ENCODE data around the gene MTOR. TPM values are rescaled to one million over a fixed set of nuclear protein-coding genes. Genes with fewer than 3 reads are reported as not detected.

The MTOR gene
- total RNA-seq, 1 experiment from 2014 or later = 36.1 TPM

DNA sequence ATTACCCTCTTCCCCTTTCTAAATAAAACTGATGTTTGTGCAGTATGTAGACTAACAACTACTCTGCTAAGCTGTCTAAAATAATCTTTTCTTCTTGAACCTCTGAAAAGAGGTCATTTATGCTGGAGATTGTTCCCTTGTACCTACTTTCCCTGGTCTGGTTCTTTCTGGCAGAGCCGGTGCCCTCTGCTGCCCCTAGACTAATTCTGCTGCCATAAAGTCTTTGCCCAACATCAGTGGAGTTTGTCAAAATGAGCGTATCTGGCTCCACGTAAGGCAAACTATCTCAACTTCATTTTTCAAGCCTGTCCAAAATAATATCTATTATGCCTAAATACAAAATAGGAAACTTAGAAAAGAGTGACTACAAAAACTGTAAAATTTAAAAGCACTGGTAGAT, 104.1 kb downstream of the MTOR start:
- DNase-seq = no peak
- CTCF ChIA-PET = no interaction called here
- H3K9me3 Mint-ChIP-seq (ENCODE audit: low read depth, unreplicated experiment) = no peaks in the 10 kb centered on the region
- no peak overlapping the region for H3K27ac Mint-ChIP-seq (ENCODE audit: unreplicated experiment)
- H3K36me3 Mint-ChIP-seq (ENCODE audit: insufficient read depth, unreplicated experiment) = peaks cover 5% of the 10 kb centered on the region
- BruUV-seq (replicated peaks) = no TSS peak
- no peak overlapping the region for H3K4me3 Mint-ChIP-seq (ENCODE audit: low read depth, unreplicated experiment)
- intact Hi-C loops (cut with micrococcal nuclease; ENCODE audit: unreplicated experiment) = no loop called here
- no peaks in the 10 kb centered on the region for H3K4me1 Mint-ChIP-seq (ENCODE audit: low read depth, unreplicated experiment)
- H3K27me3 Mint-ChIP-seq (ENCODE audit: unreplicated experiment) = no peaks in the 10 kb centered on the region
- TF ChIP-seq CTCF (IDR thresholded peaks at IDR 0.05; ENCODE audit: unreplicated experiment) = no peak

DNA sequence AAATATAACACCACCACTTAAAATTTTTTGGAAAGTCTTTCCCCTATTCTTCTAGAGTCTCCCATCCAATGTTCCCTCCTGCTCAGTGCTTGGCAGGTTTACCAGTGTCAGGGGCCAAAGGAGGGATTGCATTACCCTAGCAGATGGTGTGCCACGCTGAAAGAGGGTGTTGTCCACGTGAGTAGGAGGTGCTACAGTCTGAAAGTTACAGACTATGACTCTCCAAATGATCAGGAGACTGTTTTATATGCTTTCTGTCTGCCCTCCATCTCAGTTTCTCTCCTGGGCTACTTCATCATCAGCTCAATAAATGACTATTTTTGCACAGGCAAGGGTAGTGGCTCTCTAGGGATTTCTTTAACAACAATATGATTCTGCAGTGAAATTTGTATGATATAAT, 104.5 kb downstream of the MTOR start:
- no peaks in the 10 kb centered on the region for H3K4me1 Mint-ChIP-seq (ENCODE audit: low read depth, unreplicated experiment)
- no peaks in the 10 kb centered on the region for H3K27me3 Mint-ChIP-seq (ENCODE audit: unreplicated experiment)
- CTCF ChIA-PET = no interaction called here
- BruUV-seq (replicated peaks) = no TSS peak
- intact Hi-C loops (cut with micrococcal nuclease; ENCODE audit: unreplicated experiment) = no loop called here
- H3K4me3 Mint-ChIP-seq (ENCODE audit: low read depth, unreplicated experiment) = no peak overlapping the region
- peaks cover 5% of the 10 kb centered on the region for H3K36me3 Mint-ChIP-seq (ENCODE audit: insufficient read depth, unreplicated experiment)
- TF ChIP-seq CTCF (IDR thresholded peaks at IDR 0.05; ENCODE audit: unreplicated experiment) = no peak
- H3K27ac Mint-ChIP-seq (ENCODE audit: unreplicated experiment) = no peak overlapping the region
- no peak for DNase-seq
- no peaks in the 10 kb centered on the region for H3K9me3 Mint-ChIP-seq (ENCODE audit: low read depth, unreplicated experiment)

DNA sequence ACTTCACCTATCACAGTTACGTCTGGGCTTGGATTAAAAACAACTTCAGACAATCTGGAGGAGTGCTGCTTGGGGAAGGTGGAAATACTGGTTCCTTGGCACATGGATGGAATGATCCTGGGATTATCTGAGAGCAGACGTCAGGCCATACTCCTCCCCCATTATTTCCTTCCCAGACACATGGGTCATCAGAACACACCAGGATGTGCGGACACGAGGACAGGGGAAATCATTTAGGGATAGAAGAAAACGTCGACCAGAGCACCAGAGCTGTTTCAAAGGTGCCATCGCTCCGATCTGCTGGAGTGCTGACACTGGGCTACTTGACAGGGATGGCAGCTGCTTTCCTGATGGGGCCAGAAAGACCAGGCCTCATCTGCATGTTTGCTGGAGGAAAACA, 105.0 kb downstream of the MTOR start:
- no peak overlapping the region for H3K27ac Mint-ChIP-seq (ENCODE audit: unreplicated experiment)
- intact Hi-C loops (cut with micrococcal nuclease; ENCODE audit: unreplicated experiment) = no loop called here

DNA sequence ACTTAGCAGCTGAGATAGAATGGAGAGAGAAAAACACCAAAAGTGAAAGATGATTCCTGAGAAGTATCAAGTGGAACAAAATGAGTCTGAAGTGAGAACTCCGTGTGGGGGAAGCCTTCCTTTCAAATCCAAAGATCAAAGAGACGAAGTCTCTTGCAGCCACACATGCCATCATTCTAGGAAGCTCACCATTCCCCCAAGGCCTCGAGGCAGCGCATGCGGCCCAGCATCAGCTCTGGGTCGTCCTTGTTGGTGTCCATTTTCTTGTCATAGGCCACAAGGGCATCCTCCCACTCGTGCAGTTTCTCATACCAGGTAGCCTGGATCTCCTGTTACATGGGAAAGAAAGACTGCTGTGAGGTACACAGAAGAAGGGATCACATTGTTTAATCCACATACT, 105.4 kb downstream of the MTOR start:
- no TSS peak for BruUV-seq (replicated peaks)
- Mint-ChIP-seq H3K27me3 (ENCODE audit: unreplicated experiment) (no peaks in the 10 kb centered on the region), H3K9me3 (ENCODE audit: low read depth, unreplicated experiment) (no peaks in the 10 kb centered on the region), H3K4me1 (ENCODE audit: low read depth, unreplicated experiment) (no peaks in the 10 kb centered on the region), H3K27ac (ENCODE audit: unreplicated experiment) (no peak overlapping the region), H3K36me3 (ENCODE audit: insufficient read depth, unreplicated experiment) (peaks cover 5% of the 10 kb centered on the region), H3K4me3 (ENCODE audit: low read depth, unreplicated experiment) (no peak overlapping the region)
- CTCF ChIA-PET = no interaction called here
- DNase-seq = no peak
- TF ChIP-seq CTCF (IDR thresholded peaks at IDR 0.05; ENCODE audit: unreplicated experiment) = no peak
- intact Hi-C loops (cut with micrococcal nuclease; ENCODE audit: unreplicated experiment) = no loop called here

More for the DNA sequence above, 105.0 kb downstream of the MTOR start:
- no TSS peak for BruUV-seq (replicated peaks)
- H3K27me3 Mint-ChIP-seq (ENCODE audit: unreplicated experiment) = no peaks in the 10 kb centered on the region
- DNase-seq = no peak
- H3K4me1 Mint-ChIP-seq (ENCODE audit: low read depth, unreplicated experiment) = no peaks in the 10 kb centered on the region
- H3K9me3 Mint-ChIP-seq (ENCODE audit: low read depth, unreplicated experiment) = no peaks in the 10 kb centered on the region
- TF ChIP-seq CTCF (IDR thresholded peaks at IDR 0.05; ENCODE audit: unreplicated experiment) = no peak
- H3K4me3 Mint-ChIP-seq (ENCODE audit: low read depth, unreplicated experiment) = no peak overlapping the region
- H3K36me3 Mint-ChIP-seq (ENCODE audit: insufficient read depth, unreplicated experiment) = peaks cover 5% of the 10 kb centered on the region
- CTCF ChIA-PET = no interaction called here

DNA sequence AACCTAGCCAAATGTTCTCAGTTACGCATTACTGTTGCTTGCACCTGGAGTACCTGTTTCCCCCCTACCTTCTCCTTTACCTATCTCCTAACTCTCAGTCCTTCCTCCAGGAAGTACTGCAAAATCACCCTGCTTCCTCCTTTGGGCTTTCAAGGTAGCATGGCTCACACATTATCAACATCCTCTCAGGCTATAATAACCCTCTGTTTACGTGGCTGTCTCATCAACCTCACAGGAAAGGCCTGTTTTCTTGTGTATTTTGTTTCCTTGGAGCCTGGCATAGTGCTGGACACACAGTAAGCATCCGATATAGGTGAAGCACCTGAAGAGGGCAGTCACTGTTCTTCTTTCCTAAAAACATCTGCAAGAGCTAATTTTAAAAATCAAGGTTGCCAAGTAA, 105.9 kb downstream of the MTOR start:
- CTCF ChIA-PET = no interaction called here
- Mint-ChIP-seq H3K4me1 (ENCODE audit: low read depth, unreplicated experiment) (no peaks in the 10 kb centered on the region), H3K27me3 (ENCODE audit: unreplicated experiment) (no peaks in the 10 kb centered on the region), H3K27ac (ENCODE audit: unreplicated experiment) (no peak overlapping the region), H3K9me3 (ENCODE audit: low read depth, unreplicated experiment) (no peaks in the 10 kb centered on the region), H3K36me3 (ENCODE audit: insufficient read depth, unreplicated experiment) (peaks cover 5% of the 10 kb centered on the region), H3K4me3 (ENCODE audit: low read depth, unreplicated experiment) (no peak overlapping the region)
- TF ChIP-seq CTCF (IDR thresholded peaks at IDR 0.05; ENCODE audit: unreplicated experiment) = no peak
- intact Hi-C loops (cut with micrococcal nuclease; ENCODE audit: unreplicated experiment) = no loop called here
- no TSS peak for BruUV-seq (replicated peaks)
- no peak for DNase-seq

Measured in Calu3 (cell line).